AG09309 (cell line): Measurements from ENCODE around the gene SYT4.

Experiments used
- DNase-seq: peaks from one replicate; pipeline ENCODE4 v3.0.0-alpha.2; 2010; ENCODE audit warnings: low read depth
- H3K4me3 ChIP-seq: 2 replicates; pipeline ENCODE4 v1.5.1; 2011; ENCODE audit warnings: mild to moderate bottlenecking, low read depth, low read length, moderate library complexity; ENCODE audit not compliant: control insufficient read depth
- TF ChIP-seq, protein P1 (sequence below): IDR thresholded peaks from 2 replicates; pipeline ENCODE4 v1.5.1; 2011; ENCODE audit warnings: mild to moderate bottlenecking, low read depth, low read length, inconsistent platforms; ENCODE audit not compliant: insufficient read depth, control insufficient read depth; ENCODE audit errors: missing control alignments

Gene SYT4

DNA sequence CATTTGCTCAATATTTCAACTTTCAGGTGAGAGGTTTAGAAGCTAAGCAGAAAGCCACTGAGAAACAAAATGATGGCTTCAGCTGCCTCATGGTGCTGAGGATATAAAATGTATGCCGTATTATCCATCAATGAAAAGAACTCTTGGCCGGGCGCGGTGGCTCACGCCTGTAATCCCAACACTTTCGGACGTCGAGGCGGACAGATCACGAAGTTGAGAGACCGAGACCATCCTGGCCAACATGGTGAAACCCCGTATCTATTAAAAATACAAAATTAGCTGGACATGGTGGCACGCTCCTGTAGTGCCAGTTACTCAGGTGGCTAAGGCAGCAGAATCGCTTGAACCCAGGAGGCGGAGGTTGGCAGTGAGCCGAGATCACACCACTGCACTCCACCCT lies 6.0 kb upstream of the SYT4 start:
- TF ChIP-seq, protein P1, sequence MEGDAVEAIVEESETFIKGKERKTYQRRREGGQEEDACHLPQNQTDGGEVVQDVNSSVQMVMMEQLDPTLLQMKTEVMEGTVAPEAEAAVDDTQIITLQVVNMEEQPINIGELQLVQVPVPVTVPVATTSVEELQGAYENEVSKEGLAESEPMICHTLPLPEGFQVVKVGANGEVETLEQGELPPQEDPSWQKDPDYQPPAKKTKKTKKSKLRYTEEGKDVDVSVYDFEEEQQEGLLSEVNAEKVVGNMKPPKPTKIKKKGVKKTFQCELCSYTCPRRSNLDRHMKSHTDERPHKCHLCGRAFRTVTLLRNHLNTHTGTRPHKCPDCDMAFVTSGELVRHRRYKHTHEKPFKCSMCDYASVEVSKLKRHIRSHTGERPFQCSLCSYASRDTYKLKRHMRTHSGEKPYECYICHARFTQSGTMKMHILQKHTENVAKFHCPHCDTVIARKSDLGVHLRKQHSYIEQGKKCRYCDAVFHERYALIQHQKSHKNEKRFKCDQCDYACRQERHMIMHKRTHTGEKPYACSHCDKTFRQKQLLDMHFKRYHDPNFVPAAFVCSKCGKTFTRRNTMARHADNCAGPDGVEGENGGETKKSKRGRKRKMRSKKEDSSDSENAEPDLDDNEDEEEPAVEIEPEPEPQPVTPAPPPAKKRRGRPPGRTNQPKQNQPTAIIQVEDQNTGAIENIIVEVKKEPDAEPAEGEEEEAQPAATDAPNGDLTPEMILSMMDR, result no peak
- H3K4me3 ChIP-seq, result no peak overlapping the region
- no peak for DNase-seq

DNA sequence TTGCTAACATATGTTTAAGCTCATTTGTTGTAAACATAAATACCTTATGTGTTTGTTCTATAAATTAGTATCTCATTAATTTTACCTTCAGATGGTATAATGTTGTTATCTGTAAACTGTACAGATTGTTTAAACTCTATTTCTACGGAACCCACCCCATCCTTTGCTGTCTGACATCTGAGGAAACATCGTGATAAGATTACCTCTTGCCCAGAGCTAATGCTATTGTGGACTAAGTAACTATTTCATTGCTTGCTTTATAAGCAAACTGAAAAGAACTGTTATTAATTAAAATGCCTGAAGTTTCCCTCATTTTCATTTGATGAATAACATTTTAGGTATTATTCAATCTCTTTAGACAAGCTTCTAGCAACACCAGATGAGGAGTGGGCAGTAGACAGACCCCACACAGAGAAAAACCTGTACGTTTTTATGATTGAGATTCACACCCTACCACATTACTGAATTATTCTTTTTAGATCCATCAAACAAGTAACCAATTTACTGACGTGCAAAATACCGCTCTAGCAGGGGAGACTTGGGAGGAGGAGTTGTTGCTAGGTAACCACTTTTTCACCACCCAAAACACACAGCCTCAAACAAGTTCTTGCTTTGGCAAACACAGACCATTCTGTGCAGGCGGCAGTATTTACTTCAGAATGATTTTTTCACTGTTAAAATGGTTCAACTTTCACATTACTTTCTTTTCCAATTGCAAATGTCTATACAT lies 1.9 kb upstream of the SYT4 start:
- TF ChIP-seq, protein P1, result no peak
- no peak for DNase-seq
- no peak overlapping the region for H3K4me3 ChIP-seq

DNA sequence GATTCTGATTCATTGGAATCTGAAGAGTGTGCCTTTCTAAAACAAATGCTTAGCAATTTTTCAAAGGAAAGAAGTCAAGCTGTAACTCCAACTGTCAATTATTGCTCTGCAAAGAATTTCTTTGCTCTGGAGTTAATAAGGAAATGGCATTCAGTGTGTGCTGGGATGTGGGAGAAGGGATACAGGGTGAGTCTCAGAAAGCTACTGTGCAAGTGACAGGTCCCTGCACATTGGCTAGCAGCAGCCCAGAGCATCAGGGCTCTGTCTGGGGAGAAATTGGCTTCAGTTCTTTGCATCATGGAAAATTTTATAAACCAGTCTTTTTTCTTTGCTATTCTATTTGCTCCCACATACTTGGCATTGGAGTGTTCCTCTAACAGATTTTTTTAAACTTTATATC lies 1.1 kb upstream of the SYT4 start:
- H3K4me3 ChIP-seq, result no peak overlapping the region
- TF ChIP-seq, protein P1, result no peak
- no peak for DNase-seq

DNA sequence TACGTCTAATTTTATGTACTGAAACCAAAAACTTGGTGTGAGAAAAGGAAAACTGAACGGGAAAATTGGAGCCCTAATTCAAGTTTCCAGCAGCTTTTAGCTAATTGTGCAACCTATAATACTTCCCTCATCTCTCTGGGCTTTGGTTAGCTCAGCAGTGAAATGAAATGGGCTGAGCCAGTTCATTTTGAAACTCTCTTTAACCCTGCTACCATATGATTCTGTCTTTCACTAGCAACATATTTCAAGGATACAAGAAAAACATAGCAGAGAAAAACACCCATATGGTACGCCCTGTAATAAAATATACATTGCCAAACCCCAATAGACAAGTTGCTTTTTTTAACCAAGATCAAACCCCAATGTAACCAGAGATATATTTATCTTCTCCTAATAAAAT lies 799 bp downstream of the SYT4 start:
- DNase-seq, result no peak
- TF ChIP-seq, protein P1, result no peak
- H3K4me3 ChIP-seq, result no peak overlapping the region

DNA sequence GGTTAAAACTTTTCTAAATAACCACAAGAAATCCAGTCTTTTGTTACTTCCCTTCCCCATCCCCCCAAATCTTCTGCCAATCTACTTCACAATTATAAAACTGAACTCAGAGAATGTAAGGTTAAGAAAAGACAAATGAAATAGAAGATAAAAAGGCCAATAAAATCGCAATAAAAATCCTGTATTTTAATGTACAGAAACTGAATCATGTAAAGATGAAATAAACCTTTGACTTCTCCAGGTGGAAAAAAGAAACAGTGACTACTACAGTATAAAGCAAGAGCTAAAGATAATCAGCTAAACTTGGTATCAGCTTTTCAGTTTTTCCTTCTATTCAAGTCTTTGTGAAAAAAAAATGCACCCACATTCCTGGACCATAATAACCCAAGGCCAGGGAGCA lies 1.7 kb downstream of the SYT4 start:
- TF ChIP-seq, protein P1, result no peak
- no peak overlapping the region for H3K4me3 ChIP-seq
- no peak for DNase-seq

DNA sequence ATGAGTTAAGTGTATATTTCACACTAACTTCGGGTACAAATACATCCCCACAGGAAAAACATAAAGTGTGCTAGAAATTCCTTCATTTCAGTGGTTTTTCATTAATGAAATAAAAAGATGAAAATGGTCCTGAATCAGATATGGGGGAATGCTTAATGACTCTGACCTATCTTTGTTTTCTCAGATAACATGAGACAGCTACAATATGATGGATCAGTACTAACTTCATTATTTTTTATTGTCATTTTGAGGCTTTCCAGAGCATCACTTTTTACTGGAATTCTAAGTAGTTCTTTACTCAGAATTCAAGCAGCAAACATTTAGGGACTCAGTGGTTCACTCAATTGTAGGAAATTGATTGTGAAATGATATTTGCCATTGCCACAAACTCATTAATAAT lies 2.8 kb downstream of the SYT4 start:
- TF ChIP-seq, protein P1, result no peak
- H3K4me3 ChIP-seq, result no peak overlapping the region
- DNase-seq, result no peak
